IPS-20b (cell line): ENCODE results near the gene SUPT7L.

Experiments used
- H3K27ac ChIP-seq: one replicate; pipeline ENCODE4 v1.5.1; 2013; ENCODE audit warnings: low read length
- H3K27me3 ChIP-seq: 2 replicates; pipeline ENCODE4 v1.6.1; 2013; ENCODE audit warnings: mild to moderate bottlenecking, low read length, inconsistent platforms; ENCODE audit not compliant: insufficient read depth
- H3K36me3 ChIP-seq: 2 replicates; pipeline ENCODE4 v1.6.1; 2013; ENCODE audit warnings: low read depth, mild to moderate bottlenecking, inconsistent platforms, low read length, moderate library complexity; ENCODE audit not compliant: insufficient read depth
- H3K4me1 ChIP-seq: 2 replicates; pipeline ENCODE4 v1.6.1; 2013; ENCODE audit warnings: mild to moderate bottlenecking, control low read depth, inconsistent platforms, low read length, moderate library complexity; ENCODE audit not compliant: insufficient read depth
- H3K4me3 ChIP-seq: 2 replicates; pipeline ENCODE4 v1.5.1; 2013; ENCODE audit warnings: mild to moderate bottlenecking, low read length, inconsistent platforms
- H3K9ac ChIP-seq: 2 replicates; pipeline ENCODE4 v1.6.1; 2013; ENCODE audit warnings: low read depth, mild to moderate bottlenecking, inconsistent platforms, low read length, moderate library complexity
- H3K9me3 ChIP-seq: 2 replicates; pipeline ENCODE4 v1.6.1; 2013; ENCODE audit warnings: mild to moderate bottlenecking, low read depth, low read length, inconsistent platforms; ENCODE audit not compliant: insufficient read depth

The SUPT7L gene

GRCh38 chr2:27663285-27664153 is at the start of gene SUPT7L, which contains the start of gene SLC4A1AP:
Gene SUPT7L, minus strand, starts transcription at chr2:27663614. Its CDS starts 1,422 bp downstream, at chr2:27662192.
Gene SLC4A1AP, plus strand, starts transcription at chr2:27663889. Its CDS starts 26 bp downstream, at chr2:27663915.
- Histone ChIP-seq H3K4me3 (peak within 1 kb of the TSS; percentile 95), H3K9me3 (no peaks in the 10 kb centered on the region), H3K27me3 (no peaks in the 10 kb centered on the region), H3K27ac (peak within 1 kb of the TSS; percentile 33), H3K4me1 (peaks cover 7% of the 10 kb centered on the region; the same call in 1 of the 2 replicates), H3K36me3 (peaks cover 51% of the 10 kb centered on the region), H3K9ac (peak within 1 kb of the TSS; percentile 81)

DNA sequence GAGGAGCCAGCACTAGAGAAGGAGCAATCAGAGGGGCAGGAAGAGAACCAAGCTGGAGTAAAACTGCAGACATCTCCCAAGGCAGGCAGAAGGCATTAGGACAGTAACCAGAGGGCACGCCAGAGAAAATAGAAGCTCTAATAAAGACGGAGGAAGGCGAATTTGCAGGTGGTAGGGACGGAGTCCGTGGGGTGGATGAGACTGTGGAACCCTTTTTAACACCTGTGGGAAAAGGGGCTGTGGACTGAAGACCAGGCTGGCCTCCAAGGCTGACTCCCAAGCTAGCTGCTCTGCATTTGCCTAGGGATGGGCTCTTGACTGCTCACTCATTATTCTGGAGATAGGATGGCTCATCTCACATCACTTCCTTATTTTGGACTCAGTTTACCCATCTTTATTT is 49.8 kb upstream of the SUPT7L start:
- Histone ChIP-seq H3K27ac (no peak overlapping the region), H3K4me1 (no peaks in the 10 kb centered on the region)

GRCh38 chr2:27712522-27712921 is 49.1 kb upstream of the SUPT7L start:
- Histone ChIP-seq H3K27me3 (peaks cover 30% of the 10 kb centered on the region), H3K9ac (no peak overlapping the region), H3K36me3 (no peaks in the 10 kb centered on the region), H3K4me1 (no peaks in the 10 kb centered on the region), H3K4me3 (no peak overlapping the region), H3K9me3 (no peaks in the 10 kb centered on the region), H3K27ac (no peak overlapping the region)

More for the DNA sequence above, 49.8 kb upstream of the SUPT7L start:
- no peak overlapping the region for H3K9ac ChIP-seq
- no peaks in the 10 kb centered on the region for H3K9me3 ChIP-seq
- no peak overlapping the region for H3K4me3 ChIP-seq
- peaks cover 32% of the 10 kb centered on the region for H3K27me3 ChIP-seq
- no peaks in the 10 kb centered on the region for H3K36me3 ChIP-seq

DNA sequence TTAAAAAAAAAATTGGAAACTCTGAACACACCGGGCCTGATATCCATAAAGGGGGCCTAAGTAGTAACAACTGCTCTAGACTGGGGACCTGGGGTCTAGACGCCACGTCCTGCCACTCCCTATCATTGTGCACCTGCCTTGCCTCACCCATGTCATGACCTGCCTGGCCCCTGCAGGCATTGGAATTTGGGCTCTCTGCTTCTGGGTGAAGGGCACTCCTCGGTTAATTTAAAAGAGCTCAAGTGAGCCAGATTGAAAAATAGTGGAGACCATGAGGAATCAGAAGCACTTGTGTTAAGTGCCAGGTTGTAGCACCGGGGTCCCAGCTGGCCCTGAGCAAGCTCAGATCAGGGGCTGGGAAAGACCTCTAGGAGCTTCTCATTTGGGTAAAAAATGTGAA is 48.4 kb upstream of the SUPT7L start:
- no peaks in the 10 kb centered on the region for H3K36me3 ChIP-seq
- H3K27me3 ChIP-seq: peaks cover 23% of the 10 kb centered on the region
- no peaks in the 10 kb centered on the region for H3K4me1 ChIP-seq
- H3K4me3 ChIP-seq: no peak overlapping the region
- H3K27ac ChIP-seq: no peak overlapping the region
- no peaks in the 10 kb centered on the region for H3K9me3 ChIP-seq
- H3K9ac ChIP-seq: no peak overlapping the region

DNA sequence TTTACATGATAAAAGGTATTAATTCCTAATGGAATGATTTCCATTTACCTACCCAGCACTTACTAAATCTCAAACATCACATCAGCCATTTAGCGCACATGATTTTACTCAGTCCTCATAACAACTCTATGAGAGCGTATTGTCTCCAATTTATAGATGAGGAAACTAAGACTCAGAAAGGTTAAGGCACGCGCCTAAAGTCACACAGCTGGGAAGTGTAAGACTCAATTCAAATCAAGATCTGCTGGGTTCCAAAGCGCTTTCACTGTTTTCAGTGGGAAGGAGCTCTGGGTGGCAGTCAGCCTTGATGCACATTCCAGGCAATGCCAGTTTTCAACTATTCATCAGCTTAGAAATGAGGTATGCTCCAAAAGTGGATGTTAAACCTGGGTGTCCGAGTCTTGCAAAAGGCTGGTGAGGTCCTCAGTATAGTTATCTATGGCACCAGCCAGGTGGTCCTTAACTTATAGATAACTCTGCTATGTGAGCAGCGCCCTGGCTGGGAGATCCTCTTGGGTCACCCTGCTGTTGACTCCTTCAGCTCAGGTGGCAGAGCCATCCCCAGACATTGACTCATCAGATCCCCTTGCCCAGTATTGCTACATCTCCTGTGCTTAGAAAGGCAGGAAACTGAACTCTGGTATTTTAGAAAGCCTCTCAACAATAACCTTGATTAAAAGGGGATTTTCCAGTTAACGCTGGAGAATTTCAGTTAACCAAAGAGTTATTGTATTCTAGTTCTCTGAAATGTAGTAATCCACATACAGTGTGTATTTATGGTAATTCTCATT is 47.4 kb upstream of the SUPT7L start:
- Histone ChIP-seq H3K9me3 (no peaks in the 10 kb centered on the region), H3K27ac (no peak overlapping the region), H3K36me3 (no peaks in the 10 kb centered on the region), H3K27me3 (peaks cover 14% of the 10 kb centered on the region; the same call in 1 of the 2 replicates), H3K4me1 (no peaks in the 10 kb centered on the region), H3K9ac (no peak overlapping the region), H3K4me3 (no peak overlapping the region)

DNA sequence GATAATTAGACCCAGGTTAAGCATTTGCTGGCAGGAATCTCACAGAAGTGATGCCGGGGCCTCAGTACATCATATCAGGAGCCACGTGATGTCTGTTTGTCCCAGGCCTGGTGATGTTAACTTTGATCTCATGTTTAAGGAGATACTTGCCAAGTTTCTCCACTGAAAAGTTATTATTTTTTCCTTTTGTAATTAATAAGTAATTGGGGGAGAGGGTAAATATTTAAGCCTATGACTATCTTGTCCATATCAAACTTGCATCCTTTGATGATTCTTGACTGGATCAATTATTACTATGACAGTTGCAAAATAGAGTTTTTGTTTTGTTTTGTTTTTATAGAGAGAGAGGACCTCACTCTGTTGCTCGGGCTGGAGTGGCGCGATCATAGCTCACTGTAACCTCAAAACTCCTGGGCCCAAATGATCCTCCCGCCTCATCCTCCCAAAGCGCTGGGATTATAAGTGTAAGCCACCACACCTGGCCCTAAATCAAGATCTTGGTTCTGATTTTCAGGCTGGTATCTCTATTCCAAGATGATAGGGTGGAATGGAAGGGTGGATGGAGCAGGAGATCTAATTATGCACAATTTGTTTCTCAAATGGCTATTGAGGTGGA is 46.7 kb upstream of the SUPT7L start:
- no peaks in the 10 kb centered on the region for H3K4me1 ChIP-seq

DNA sequence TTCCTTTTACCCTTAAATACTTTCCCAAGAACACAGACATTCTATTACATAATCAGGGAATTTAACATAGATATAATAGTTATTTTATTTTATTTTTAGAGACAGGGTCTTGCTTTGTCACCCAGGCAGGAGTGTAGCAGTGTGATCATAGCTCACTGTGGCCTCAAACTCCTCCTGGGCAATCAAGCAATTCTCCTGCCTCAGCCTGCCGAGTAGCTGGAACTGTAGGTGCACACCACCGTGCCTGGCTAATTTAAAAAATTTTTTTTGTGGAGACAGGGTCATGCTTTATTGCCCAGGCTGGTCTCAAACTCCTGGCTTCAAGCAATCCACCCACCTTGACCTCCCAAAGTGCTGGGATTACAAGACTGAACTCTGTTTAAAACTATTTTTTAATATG is 45.9 kb upstream of the SUPT7L start:
- H3K27me3 ChIP-seq: peaks cover 2% of the 10 kb centered on the region; the same call in 1 of the 2 replicates
- H3K9ac ChIP-seq: no peak overlapping the region
- no peaks in the 10 kb centered on the region for H3K9me3 ChIP-seq
- no peak overlapping the region for H3K4me3 ChIP-seq
- no peak overlapping the region for H3K27ac ChIP-seq
- H3K4me1 ChIP-seq: no peaks in the 10 kb centered on the region
- H3K36me3 ChIP-seq: no peaks in the 10 kb centered on the region

More for the DNA sequence above, 46.7 kb upstream of the SUPT7L start:
- Histone ChIP-seq H3K27me3 (peaks cover 10% of the 10 kb centered on the region; the same call in 1 of the 2 replicates), H3K36me3 (no peaks in the 10 kb centered on the region), H3K9ac (no peak overlapping the region), H3K9me3 (no peaks in the 10 kb centered on the region), H3K27ac (no peak overlapping the region), H3K4me3 (no peak overlapping the region)

GRCh38 chr2:27708666-27709065 is 45.3 kb upstream of the SUPT7L start:
- Histone ChIP-seq H3K36me3 (no peaks in the 10 kb centered on the region), H3K9me3 (no peaks in the 10 kb centered on the region), H3K4me1 (no peaks in the 10 kb centered on the region), H3K4me3 (no peak overlapping the region), H3K27me3 (no peaks in the 10 kb centered on the region), H3K27ac (no peak overlapping the region), H3K9ac (no peak overlapping the region)

GRCh38 chr2:27708257-27708654 is 44.8 kb upstream of the SUPT7L start:
- Histone ChIP-seq H3K9me3 (no peaks in the 10 kb centered on the region), H3K4me3 (no peak overlapping the region), H3K27me3 (no peaks in the 10 kb centered on the region), H3K9ac (no peak overlapping the region), H3K4me1 (0 out of 2 replicates have a peak, but pooled peaks cover 3% of the 10 kb centered on the region), H3K36me3 (no peaks in the 10 kb centered on the region), H3K27ac (no peak overlapping the region)

DNA sequence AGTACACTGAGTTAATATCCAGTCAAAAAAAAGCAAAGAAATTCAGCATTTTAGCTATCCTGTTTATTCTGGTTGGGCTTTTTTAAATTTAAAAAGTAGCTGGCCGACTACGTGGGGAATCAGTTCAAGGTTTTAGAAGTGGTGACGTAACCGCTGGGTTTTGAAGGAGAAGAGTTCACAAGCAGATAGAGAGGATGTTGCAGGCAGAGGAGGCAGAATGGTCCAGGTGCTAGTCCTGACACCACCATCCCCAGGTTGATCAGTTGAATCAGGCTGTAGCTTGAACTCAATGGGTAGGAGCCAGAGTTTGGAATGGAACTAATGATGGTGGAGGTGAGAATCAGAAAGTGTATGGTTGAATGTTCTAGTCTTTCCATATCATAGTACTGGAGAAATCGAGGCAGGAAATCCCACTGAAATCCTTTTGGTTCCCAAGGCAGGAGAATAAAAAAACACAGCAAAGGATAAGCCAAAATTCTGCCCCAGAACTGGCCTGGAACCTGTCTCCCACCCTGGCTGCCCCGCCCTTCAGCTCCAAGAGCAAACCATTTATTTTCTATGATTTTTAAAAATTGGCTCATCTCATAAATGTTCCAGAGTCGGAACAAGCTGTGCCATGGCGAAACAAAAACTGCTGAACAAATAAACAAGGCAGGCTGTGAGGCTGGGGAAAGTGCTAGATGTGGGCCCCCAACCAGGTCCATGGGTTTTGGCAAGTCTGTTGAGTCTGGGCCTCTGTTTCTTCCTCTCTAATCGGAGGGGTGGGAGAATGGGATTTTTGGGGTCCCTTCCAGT is 44.2 kb upstream of the SUPT7L start:
- Histone ChIP-seq H3K27ac (no peak overlapping the region), H3K4me3 (no peak overlapping the region), H3K36me3 (no peaks in the 10 kb centered on the region), H3K9ac (no peak overlapping the region), H3K27me3 (no peaks in the 10 kb centered on the region), H3K4me1 (0 out of 2 replicates have a peak, but pooled peaks cover 3% of the 10 kb centered on the region), H3K9me3 (no peaks in the 10 kb centered on the region)
